ENCODE results near the gene ATG16L1. TPM values are rescaled to one million over a fixed set of nuclear protein-coding genes. Genes with fewer than 3 reads are reported as not detected.

The ATG16L1 gene
- total RNA-seq, 4 donors from 2014 or later, result 38.9 to 56.9 (median 40.4) TPM

DNA sequence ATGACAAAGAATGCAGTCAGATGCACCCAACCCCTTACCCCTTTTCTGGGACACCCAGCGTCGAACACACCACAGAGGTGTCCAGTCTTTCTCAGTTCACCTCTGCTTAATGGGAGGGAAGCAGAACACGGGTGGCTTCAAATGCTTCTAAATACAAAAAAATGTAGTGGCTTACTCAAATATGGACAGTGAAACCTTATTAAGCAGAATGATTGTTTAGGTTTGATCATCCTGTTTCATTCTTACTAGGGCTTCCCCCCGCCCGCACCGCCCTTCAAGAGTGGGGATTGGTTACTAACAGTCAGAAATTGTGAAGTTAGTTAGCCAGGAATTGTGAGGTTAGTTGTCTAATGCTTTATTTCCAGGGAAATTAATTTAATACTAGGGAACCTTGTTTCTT lies 21.6 kb downstream of the ATG16L1 start:
- intact Hi-C loops (cut with DNase I; ENCODE audit: low total_unique reads), result no loop called here
- no peak overlapping the region for H3K4me3 ChIP-seq (ENCODE audit: low read depth, poor library complexity, severe bottlenecking)
- TF ChIP-seq, protein P1, sequence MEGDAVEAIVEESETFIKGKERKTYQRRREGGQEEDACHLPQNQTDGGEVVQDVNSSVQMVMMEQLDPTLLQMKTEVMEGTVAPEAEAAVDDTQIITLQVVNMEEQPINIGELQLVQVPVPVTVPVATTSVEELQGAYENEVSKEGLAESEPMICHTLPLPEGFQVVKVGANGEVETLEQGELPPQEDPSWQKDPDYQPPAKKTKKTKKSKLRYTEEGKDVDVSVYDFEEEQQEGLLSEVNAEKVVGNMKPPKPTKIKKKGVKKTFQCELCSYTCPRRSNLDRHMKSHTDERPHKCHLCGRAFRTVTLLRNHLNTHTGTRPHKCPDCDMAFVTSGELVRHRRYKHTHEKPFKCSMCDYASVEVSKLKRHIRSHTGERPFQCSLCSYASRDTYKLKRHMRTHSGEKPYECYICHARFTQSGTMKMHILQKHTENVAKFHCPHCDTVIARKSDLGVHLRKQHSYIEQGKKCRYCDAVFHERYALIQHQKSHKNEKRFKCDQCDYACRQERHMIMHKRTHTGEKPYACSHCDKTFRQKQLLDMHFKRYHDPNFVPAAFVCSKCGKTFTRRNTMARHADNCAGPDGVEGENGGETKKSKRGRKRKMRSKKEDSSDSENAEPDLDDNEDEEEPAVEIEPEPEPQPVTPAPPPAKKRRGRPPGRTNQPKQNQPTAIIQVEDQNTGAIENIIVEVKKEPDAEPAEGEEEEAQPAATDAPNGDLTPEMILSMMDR (IDR thresholded peaks at IDR 0.05), result no peak
- no peak for TF ChIP-seq POLR2A (IDR thresholded peaks at IDR 0.05)
- WGBS, 2 donors, result 90 to 95% methylated on average over 6 of the region's 6 CpGs
- peak in 1 of 2 donors; percentile 29 for DNase-seq (ENCODE audit: low spot score in 2 of 2)

DNA sequence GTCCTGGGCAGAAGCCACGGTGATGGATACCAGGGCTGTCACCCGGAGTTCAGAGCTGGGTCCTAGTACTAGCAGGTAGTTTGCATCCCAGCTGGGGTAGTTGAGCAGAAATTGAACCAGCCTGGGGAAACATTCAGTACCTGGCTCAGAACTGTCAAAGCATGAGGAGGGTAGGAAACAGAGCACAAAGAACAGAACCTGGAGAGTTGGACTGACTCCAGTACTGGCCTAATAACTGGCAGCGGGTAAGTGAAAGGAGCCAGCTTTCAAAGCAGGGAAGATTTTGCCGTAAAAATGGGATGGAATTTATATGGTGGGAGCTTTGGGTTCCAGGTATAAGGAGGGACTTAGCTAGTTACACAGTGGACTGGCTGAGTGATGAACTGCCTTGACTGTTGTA lies 23.8 kb downstream of the ATG16L1 start:
- TF ChIP-seq POLR2A (IDR thresholded peaks at IDR 0.05), result no peak
- TF ChIP-seq, protein P1 (IDR thresholded peaks at IDR 0.05), result no peak
- no peak overlapping the region for H3K4me3 ChIP-seq (ENCODE audit: low read depth, poor library complexity, severe bottlenecking)
- intact Hi-C loops (cut with DNase I; ENCODE audit: low total_unique reads), result no loop called here
- DNase-seq (ENCODE audit: low spot score in 2 of 2), result peak in 1 of 2 donors; percentile 29
- 81 to 93% methylated on average over 4 of the region's 4 CpGs for WGBS, 2 donors

GRCh38 chr2:233278921-233279320 lies 27.4 kb downstream of the ATG16L1 start:
- H3K4me3 ChIP-seq (ENCODE audit: low read depth, poor library complexity, severe bottlenecking), result no peak overlapping the region
- 93 to 99% methylated on average over 2 of the region's 2 CpGs for WGBS, 2 donors
- intact Hi-C loops (cut with DNase I; ENCODE audit: low total_unique reads), result no loop called here
- peak in 1 of 2 donors; percentile 46 for DNase-seq (ENCODE audit: low spot score in 2 of 2)
- TF ChIP-seq, protein P1 (IDR thresholded peaks at IDR 0.05), result no peak
- TF ChIP-seq POLR2A (IDR thresholded peaks at IDR 0.05), result no peak

GRCh38 chr2:233280114-233280693 lies 28.7 kb downstream of the ATG16L1 start:
- 80 to 81% methylated on average over 4 of the region's 4 CpGs for WGBS, 2 donors
- peak in 1 of 2 donors; percentile 6 for DNase-seq (ENCODE audit: low spot score in 2 of 2)
- H3K4me3 ChIP-seq (ENCODE audit: low read depth, poor library complexity, severe bottlenecking), result no peak overlapping the region
- intact Hi-C loops (cut with DNase I; ENCODE audit: low total_unique reads), result no loop called here
- TF ChIP-seq, protein P1 (IDR thresholded peaks at IDR 0.05), result no peak
- TF ChIP-seq POLR2A (IDR thresholded peaks at IDR 0.05), result no peak

DNA sequence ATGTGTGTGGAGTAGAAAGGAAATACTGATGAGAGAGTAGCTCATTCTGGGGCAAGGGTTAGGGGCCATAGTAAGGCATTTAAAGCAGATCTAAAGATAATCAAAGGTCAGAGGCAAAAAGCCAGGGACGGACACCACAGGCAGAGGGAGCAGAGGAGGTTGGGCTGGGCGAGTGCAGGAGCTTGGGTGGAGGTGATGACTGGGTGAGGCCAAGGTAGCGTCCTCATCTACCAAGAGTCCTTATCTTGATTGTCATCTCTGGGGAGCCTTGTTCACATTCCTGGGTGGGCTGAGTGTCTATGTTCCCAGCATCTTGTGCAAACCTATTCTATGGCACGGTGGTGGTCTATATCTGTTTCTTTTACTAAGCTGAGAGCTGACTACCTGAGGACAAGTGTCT lies 30.1 kb downstream of the ATG16L1 start:
- 90 to 95% methylated on average over 4 of the region's 4 CpGs for WGBS, 2 donors
- no peak overlapping the region for H3K4me3 ChIP-seq (ENCODE audit: low read depth, poor library complexity, severe bottlenecking)
- intact Hi-C loops (cut with DNase I; ENCODE audit: low total_unique reads), result no loop called here
- DNase-seq (ENCODE audit: low spot score in 2 of 2), result peak in 1 of 2 donors; percentile 70
- TF ChIP-seq, protein P1 (IDR thresholded peaks at IDR 0.05), result no peak
- TF ChIP-seq POLR2A (IDR thresholded peaks at IDR 0.05), result no peak
